Kidney (tissue), 14 donors: ENCODE data around the gene MCM3AP. TPM values are rescaled to one million over a fixed set of nuclear protein-coding genes. Genes with fewer than 3 reads are reported as not detected.

Source experiments
- DNase-seq, 5 donors: peaks; one replicate each; pipeline ENCODE4 v3.0.0-alpha.2; 2013 to 2020
- FAIRE-seq: peaks from 2 replicates; lab custom pipeline; 2012; peaks lifted over from hg19 to GRCh38; lab: Jason Lieb, UNC
- H3K27ac ChIP-seq, 2 donors: one replicate each; pipeline ENCODE4 v1.7.0; 2013; ENCODE audit warnings: low read depth in 2 of 2, low read length in 2 of 2, inconsistent platforms in 1 of 2
- H3K27me3 ChIP-seq: one replicate; pipeline ENCODE4 v1.7.1; 2013; ENCODE audit warnings: low read length, inconsistent platforms; ENCODE audit not compliant: control insufficient read depth, insufficient read depth
- H3K36me3 ChIP-seq, 3 donors: one replicate each; pipeline versions ENCODE4 v1.7.0 to v1.7.1; 2013; ENCODE audit warnings: low read length in 3 of 3, control low read depth in 1 of 3, inconsistent platforms in 1 of 3; ENCODE audit not compliant: insufficient read depth in 3 of 3, control insufficient read depth in 2 of 3
- H3K4me1 ChIP-seq, 3 donors: one replicate each; pipeline versions ENCODE4 v1.7.0 to v1.7.1; 2013; ENCODE audit warnings: low read length in 3 of 3, inconsistent platforms in 1 of 3, low read depth in 1 of 3; ENCODE audit not compliant: control insufficient read depth in 2 of 3, insufficient read depth in 2 of 3
- H3K4me3 ChIP-seq, 3 donors: one replicate each; pipeline versions ENCODE4 v1.7.0 to v1.8.1; 2013; ENCODE audit warnings: low read length in 3 of 3, control low read depth in 1 of 3, inconsistent platforms in 1 of 3
- H3K9ac ChIP-seq, 3 donors: one replicate each; pipeline versions ENCODE4 v1.7.0 to v1.7.1; 2013; ENCODE audit warnings: low read length in 3 of 3, control low read depth in 1 of 3, inconsistent platforms in 1 of 3
- H3K9me3 ChIP-seq, 3 donors: one replicate each; pipeline versions ENCODE4 v1.7.0 to v1.7.1; 2013; ENCODE audit warnings: low read length in 3 of 3, control low read depth in 1 of 3, inconsistent platforms in 1 of 3; ENCODE audit not compliant: control insufficient read depth in 2 of 3, insufficient read depth in 1 of 3
- CTCF ChIP-seq: IDR thresholded peaks from 3 replicates; pipeline ENCODE4 v1.5.1; 2012; ENCODE audit warnings: mild to moderate bottlenecking, moderate library complexity, borderline replicate concordance; ENCODE audit not compliant: insufficient read depth; ENCODE audit errors: extremely low read depth
- intact Hi-C: fragments of 100-400 bp; cut with DNase I; formaldehyde crosslinking; loops from one replicate; pipeline ENCODE4 v1.11.1; 2022
- polyA plus RNA-seq: library from polyadenylated mRNA; stranded (reverse); fragments of 350-450 nt; fragmentation: Illumina TruSeq; extraction: RNeasy Lipid Tissue Mini Kit (QIAGEN cat#74804); gene quantifications from one replicate; pipeline ENCODE4 v1.2.3, GENCODE V29; 2014; ENCODE audit warnings: low read depth, low replicate concordance; ENCODE audit not compliant: insufficient read depth
- total RNA-seq: library from RNA; stranded (reverse); fragmentation: NEBNext Ultra II Directional; extraction: Animal tissue kit (Norgen Biotek cat#: 25700); gene quantifications from one replicate; pipeline ENCODE4 v1.2.1, GENCODE V29; 2021
- donor health status: control.
- donor health status: control.
- donor health status: control.
- donor health status: control.
- donor health status: control.
- donor health status: DM: yes; HTN: yes; CAD: no.
- donor health status: Normal renal cell carcinoma (clear cell type).

Gene MCM3AP
- total and polyA plus RNA-seq, 2 donors from 2014 or later: 29.0 to 101 TPM

DNA sequence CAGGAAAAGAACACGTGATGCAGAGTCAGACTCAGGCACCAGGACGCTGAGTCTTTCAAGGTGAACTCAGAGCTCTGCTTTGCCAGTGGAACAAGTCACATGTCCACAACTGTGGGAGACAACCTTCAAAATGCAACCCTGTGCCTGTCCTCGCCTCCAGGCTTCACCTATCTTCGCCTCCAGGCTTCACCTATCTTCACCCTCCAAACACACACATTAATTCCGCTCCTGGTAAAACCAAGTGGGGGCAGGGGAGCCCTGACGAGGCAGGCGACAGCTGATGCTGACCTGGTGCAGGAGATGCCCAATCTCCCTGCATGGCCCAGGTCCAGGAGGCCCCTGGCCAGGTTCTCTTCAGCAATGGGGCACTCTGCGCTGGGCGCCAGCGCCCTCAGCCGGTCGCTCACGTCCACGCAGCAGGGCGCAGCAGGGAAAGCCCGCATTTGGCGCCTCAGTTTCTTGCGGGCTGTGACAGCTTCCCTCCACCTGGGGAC is 28.9 kb downstream of the MCM3AP start:
- intact Hi-C loops: no loop called here
- FAIRE-seq (no peak), DNase-seq (no peak)
- Histone ChIP-seq H3K9me3 (no peaks in the 10 kb centered on the region), H3K4me3 (no peak overlapping the region), H3K9ac (no peak overlapping the region), H3K27me3 (no peaks in the 10 kb centered on the region), H3K27ac (no peak overlapping the region), H3K36me3 (peaks cover 18 to 68% (median 52%) of the 10 kb centered on the region in 3 donors), H3K4me1 (no peaks in the 10 kb centered on the region)
- TF ChIP-seq CTCF: no peak

DNA sequence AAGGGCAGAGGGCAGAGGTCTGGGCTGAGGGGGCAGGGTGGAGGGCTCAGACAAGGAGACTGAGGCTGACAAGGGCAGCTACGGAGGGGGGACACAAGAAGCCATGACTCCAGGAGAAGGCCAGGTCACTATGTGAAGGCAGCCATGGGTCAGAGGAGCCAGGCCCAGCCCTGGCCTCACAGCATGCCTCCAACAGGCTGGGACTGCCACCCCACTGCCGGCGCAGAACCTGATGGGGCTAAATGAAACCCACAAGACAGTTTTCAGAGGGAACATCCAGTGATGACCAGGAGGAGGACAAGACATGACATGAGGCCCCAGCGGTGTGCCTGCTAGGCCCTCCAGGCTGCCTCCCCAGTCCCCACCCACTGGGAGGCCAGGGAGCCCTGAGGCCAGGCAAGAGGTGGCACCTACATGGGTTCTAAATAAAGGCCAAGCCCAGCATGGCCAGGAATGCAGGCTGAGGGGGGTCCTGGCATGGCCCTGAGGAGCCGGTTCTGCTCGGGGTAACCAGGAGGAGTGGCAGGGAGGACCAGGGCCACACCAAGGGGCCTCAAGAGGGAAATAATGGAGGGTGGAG is 29.6 kb downstream of the MCM3AP start:
- Histone ChIP-seq H3K9me3 (no peaks in the 10 kb centered on the region), H3K9ac (no peak overlapping the region), H3K4me1 (no peaks in the 10 kb centered on the region), H3K36me3 (peaks cover 17 to 68% (median 52%) of the 10 kb centered on the region in 3 donors), H3K27me3 (no peaks in the 10 kb centered on the region), H3K27ac (no peak overlapping the region), H3K4me3 (no peak overlapping the region)
- FAIRE-seq: no peak
- no peak for DNase-seq
- intact Hi-C loops: no loop called here
- TF ChIP-seq CTCF: no peak

- TF ChIP-seq CTCF: no peak
- H3K4me1 ChIP-seq: no peaks in the 10 kb centered on the region
- H3K36me3 ChIP-seq: peaks cover 21 to 69% (median 52%) of the 10 kb centered on the region in 3 donors
- FAIRE-seq (no peak), DNase-seq (no peak)
- H3K9ac ChIP-seq: no peak overlapping the region
- no peaks in the 10 kb centered on the region for H3K9me3 ChIP-seq
- H3K27me3 ChIP-seq: no peaks in the 10 kb centered on the region
- intact Hi-C loops: no loop called here
- no peak overlapping the region for H3K27ac ChIP-seq
- no peak overlapping the region for H3K4me3 ChIP-seq
Observed at GRCh38 chr21:46255166-46255565, 30.2 kb downstream of the MCM3AP start.
